Measurements from ENCODE around the gene SKP2.
A peak's percentile ranks its signal among the peaks of the same experiment; 100 is the strongest.

Gene SKP2

DNA sequence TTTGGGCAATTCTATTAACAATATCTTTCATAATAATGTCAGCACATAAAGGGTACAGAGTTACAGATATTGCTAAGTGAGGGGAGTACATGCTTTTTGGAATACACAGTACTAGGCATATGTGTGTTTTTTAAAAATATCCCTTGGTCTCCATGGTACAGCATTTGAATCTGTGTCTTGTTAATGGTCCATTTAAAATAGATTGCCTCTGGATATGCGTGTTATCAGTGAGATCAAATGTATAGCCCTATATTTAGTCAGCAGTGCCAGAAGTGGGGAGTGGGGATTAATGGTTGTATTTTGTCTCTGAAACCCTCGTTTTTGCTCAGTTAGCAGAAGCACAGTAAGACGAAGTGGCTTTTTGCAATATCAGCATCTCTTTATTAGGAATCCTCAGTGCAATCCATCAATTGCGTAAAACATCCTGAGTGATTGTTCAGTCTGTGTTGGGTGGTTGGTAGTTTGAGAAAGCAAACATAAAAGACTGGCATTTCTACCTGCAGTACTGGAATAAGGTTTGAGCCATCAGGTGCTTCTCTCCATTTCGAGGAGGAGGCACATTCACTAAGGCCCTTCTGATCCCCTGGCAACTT lies 19.0 kb downstream of the SKP2 start:
- DNase-seq (ENCODE audit: low read depth), result no peak
- TF ChIP-seq, protein P1, sequence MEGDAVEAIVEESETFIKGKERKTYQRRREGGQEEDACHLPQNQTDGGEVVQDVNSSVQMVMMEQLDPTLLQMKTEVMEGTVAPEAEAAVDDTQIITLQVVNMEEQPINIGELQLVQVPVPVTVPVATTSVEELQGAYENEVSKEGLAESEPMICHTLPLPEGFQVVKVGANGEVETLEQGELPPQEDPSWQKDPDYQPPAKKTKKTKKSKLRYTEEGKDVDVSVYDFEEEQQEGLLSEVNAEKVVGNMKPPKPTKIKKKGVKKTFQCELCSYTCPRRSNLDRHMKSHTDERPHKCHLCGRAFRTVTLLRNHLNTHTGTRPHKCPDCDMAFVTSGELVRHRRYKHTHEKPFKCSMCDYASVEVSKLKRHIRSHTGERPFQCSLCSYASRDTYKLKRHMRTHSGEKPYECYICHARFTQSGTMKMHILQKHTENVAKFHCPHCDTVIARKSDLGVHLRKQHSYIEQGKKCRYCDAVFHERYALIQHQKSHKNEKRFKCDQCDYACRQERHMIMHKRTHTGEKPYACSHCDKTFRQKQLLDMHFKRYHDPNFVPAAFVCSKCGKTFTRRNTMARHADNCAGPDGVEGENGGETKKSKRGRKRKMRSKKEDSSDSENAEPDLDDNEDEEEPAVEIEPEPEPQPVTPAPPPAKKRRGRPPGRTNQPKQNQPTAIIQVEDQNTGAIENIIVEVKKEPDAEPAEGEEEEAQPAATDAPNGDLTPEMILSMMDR (conservative IDR thresholded peaks at IDR 0.05; ENCODE audit: low read depth, low read length), result no peak
- no peak overlapping the region for H3K4me3 ChIP-seq (ENCODE audit: low read length)

DNA sequence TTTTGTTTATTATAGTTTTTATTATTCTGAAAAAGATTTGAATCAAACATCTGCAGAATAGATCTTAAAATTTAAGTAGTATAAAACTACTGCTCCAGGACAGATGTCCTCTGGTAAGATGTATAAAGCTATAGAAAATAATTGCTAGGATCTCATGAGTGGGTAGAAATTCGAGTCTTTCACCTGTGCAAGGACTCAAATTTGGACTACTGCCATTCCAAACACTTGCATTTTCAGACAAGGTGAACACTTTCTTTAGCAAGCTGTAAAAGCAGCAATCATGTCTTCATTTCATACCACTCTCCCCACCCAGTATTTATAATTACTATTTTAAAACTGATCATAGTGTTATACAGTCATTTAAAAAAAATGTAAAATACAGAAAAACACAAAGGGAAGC lies 20.7 kb downstream of the SKP2 start:
- H3K4me3 ChIP-seq (ENCODE audit: low read length), result no peak overlapping the region
- TF ChIP-seq, protein P1 (conservative IDR thresholded peaks at IDR 0.05; ENCODE audit: low read depth, low read length), result no peak

DNA sequence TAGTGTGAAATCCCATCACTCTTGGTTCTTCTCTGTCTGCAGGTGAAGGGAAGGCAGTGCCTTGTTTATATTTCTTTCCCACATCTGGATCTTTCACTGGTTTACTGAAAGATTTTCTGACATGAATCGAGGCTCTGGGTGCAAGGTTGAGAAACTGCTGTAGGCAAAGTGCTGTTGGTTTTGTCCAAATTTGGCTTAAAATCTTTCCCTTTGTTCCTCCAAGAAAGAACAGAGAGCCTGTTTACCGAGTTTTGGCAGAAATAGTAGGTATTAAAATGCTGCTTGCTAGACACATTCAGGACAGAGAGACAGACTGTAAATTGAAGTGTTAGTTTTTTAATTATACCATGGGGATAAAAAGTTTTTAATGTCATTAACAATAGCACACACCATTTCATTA lies 21.5 kb downstream of the SKP2 start:
- H3K4me3 ChIP-seq (ENCODE audit: low read length), result no peak overlapping the region
- no peak for DNase-seq (ENCODE audit: low read depth)
- TF ChIP-seq, protein P1 (conservative IDR thresholded peaks at IDR 0.05; ENCODE audit: low read depth, low read length), result no peak

More for the DNA sequence above, 20.7 kb downstream of the SKP2 start:
- DNase-seq (ENCODE audit: low read depth), result no peak

DNA sequence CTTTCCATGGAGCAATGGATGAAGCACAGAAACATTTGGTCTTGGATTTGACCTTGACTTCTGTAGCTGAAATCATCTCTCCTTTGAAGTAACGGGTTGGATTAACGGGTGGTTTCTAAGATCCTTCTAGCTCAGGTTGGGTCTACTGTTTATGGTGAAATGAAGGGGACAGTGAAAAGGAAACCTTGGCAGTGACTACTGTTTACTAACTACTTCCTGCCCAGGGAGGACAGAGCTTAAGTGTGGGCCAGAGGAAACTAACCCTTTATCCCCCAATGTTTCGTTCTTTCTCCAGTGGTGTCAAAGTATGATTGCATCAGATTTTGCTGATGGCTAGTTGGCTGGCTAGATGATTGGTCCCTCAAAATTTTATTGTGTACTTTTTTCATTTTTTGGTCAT lies 22.2 kb downstream of the SKP2 start:
- TF ChIP-seq, protein P1 (conservative IDR thresholded peaks at IDR 0.05; ENCODE audit: low read depth, low read length), result no peak
- no peak overlapping the region for H3K4me3 ChIP-seq (ENCODE audit: low read length)
- no peak for DNase-seq (ENCODE audit: low read depth)

DNA sequence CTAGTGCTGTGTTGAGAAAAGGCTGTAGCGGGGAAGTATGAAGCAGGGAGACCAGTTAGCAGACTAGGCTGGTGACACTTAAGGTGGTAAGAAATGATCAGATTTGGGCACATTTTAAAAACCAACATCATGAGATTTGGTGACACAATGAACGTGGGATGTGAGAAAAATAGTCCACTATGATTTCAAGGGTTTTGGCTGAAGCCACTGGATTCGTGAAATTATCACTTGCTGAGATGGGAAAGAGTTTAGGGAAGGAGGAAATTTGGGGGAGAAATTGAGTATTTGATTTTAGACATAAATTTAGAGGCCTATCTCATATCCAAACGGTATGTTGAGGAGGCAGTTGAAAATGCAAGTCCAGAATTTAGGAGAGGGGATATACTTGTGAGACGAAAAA lies 23.1 kb downstream of the SKP2 start:
- H3K4me3 ChIP-seq (ENCODE audit: low read length), result no peak overlapping the region
- TF ChIP-seq, protein P1 (conservative IDR thresholded peaks at IDR 0.05; ENCODE audit: low read depth, low read length), result no peak
- no peak for DNase-seq (ENCODE audit: low read depth)

DNA sequence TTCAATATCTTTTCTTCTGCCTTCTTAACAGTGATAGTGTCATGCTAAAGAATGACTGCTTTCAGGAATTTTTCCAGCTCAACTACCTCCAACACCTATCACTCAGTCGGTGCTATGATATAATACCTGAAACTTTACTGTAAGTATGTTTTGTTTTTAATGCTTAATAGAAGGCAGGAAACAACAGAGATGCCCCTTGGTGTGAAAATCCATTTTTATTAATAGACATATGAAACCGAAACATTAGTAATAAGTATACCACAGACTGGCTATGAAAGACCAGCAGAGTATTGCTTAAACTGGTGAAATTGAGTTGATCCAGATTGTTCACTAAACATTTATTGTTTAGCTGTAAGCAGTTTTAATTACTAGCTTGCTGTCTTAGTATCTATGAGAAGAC lies 25.2 kb downstream of the SKP2 start:
- TF ChIP-seq, protein P1 (conservative IDR thresholded peaks at IDR 0.05; ENCODE audit: low read depth, low read length), result no peak
- no peak overlapping the region for H3K4me3 ChIP-seq (ENCODE audit: low read length)
- DNase-seq (ENCODE audit: low read depth), result no peak

DNA sequence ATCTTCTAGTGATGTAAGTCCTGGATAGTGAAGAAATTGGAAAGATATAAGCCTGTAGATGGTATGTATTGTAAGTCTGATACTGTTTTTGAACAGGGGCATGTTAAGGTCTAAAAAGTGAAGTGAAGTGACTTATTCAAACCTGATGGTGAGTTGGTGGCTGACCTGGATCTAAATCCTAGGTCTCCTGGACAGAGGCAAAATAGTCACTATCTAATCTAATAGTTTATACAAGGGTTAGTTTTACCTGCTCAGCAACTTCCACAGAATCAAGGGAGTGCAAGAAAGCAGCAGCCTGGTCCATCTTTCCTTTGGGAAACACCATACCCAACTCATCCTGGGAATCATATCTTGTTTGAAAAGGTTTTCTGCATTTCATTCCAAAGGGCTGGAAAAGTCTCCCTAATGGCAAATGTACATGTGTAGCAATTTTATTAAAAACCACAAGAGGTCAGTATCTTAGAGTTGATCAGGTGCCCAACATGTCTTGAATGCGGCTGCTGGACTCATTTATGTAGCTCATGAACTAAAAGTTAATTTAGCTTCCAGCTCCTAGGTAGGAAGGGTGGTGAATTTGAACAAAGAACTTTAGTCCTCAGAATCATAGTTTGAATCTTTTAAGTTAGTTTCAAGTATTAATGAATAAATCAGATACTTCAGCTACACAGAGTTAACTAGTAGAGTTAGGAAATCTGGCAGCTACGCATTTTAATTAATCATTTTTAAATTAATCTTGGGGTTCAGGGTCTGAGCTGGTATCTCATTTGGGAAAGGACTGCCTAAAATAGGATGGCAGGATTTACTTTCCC lies 26.0 kb downstream of the SKP2 start:
- DNase-seq (ENCODE audit: low read depth), result peak; percentile 23
- H3K4me3 ChIP-seq (ENCODE audit: low read length), result no peak overlapping the region
- TF ChIP-seq, protein P1 (conservative IDR thresholded peaks at IDR 0.05; ENCODE audit: low read depth, low read length), result peak; percentile 57

All from retinal pigment epithelial cell (primary cell).